Neural cell (in vitro differentiated cells): ENCODE results near the gene CEACAM18. TPM values are rescaled to one million over a fixed set of nuclear protein-coding genes. Genes with fewer than 3 reads are reported as not detected.
A peak's percentile ranks its signal among the peaks of the same experiment; 100 is the strongest.

Experiments used
- H2AFZ ChIP-seq: fragments of 200-600, 300-800 bp; sonication (generic), shearing (Covaris generic); 2 replicates; pipeline ENCODE4 v1.6.0; 2014; ENCODE audit warnings: low read depth, mild to moderate bottlenecking, antibody characterized with exemption, low read length, moderate library complexity
- H3F3A ChIP-seq: fragments of 200-600 bp; shearing (Covaris generic); 2 replicates; pipeline ENCODE4 v1.6.1; 2016; ENCODE audit warnings: mild to moderate bottlenecking, moderate library complexity, mixed read lengths, antibody characterized with exemption, low read length; ENCODE audit not compliant: insufficient read depth, poor library complexity, severe bottlenecking
- H3K27ac ChIP-seq: fragments of 200-600, 300-800 bp; sonication (generic), shearing (Covaris generic); 2 replicates; pipeline ENCODE4 v1.5.1; 2014; ENCODE audit warnings: mild to moderate bottlenecking, low read length, moderate library complexity
- H3K27me3 ChIP-seq: fragments of 300-800, 200-600 bp; sonication (generic), shearing (Covaris generic); 2 replicates; pipeline ENCODE4 v1.6.0; 2014; ENCODE audit warnings: mild to moderate bottlenecking, low read depth, low read length, moderate library complexity; ENCODE audit not compliant: insufficient read depth
- H3K36me3 ChIP-seq: fragments of 300-800, 200-600 bp; sonication (generic), shearing (Covaris generic); 2 replicates; pipeline ENCODE4 v1.5.1; 2014; ENCODE audit warnings: mild to moderate bottlenecking, antibody characterized with exemption, low read length, moderate library complexity; ENCODE audit not compliant: insufficient read depth
- H3K4me2 ChIP-seq: fragments of 300-800, 200-600 bp; sonication (generic), shearing (Covaris generic); 2 replicates; pipeline ENCODE4 v1.6.0; 2014; ENCODE audit warnings: mild to moderate bottlenecking, low read length
- H3K4me3 ChIP-seq: fragments of 300-800, 200-600 bp; sonication (generic), shearing (Covaris generic); 2 replicates; pipeline ENCODE4 v1.5.1; 2014; ENCODE audit warnings: mild to moderate bottlenecking, low read length, moderate library complexity
- H3K79me2 ChIP-seq: fragments of 200-600 bp; shearing (Covaris generic); replicated peaks from 2 replicates; pipeline ENCODE4 v1.6.0; 2014; ENCODE audit warnings: mild to moderate bottlenecking, low read length, moderate library complexity; ENCODE audit not compliant: insufficient read depth
- H3K9ac ChIP-seq: fragments of 300-800, 200-600 bp; sonication (generic), shearing (Covaris generic); 2 replicates; pipeline ENCODE4 v1.6.1; 2016; ENCODE audit warnings: mild to moderate bottlenecking, low read length, mixed read lengths
- H3K9me2 ChIP-seq: fragments of 200-600 bp; shearing (Covaris generic); 2 replicates; pipeline ENCODE4 v1.6.1; 2016; ENCODE audit warnings: mild to moderate bottlenecking, low read length, mixed read lengths; ENCODE audit not compliant: insufficient read depth
- H3K9me3 ChIP-seq: fragments of 200-600, 300-800 bp; sonication (generic), shearing (Covaris generic); 2 replicates; pipeline ENCODE4 v1.6.1; 2016; ENCODE audit warnings: mild to moderate bottlenecking, mixed run types, low read length, moderate library complexity, mixed read lengths
- H4K20me1 ChIP-seq: fragments of 200-600 bp; shearing (Covaris generic); 2 replicates; pipeline ENCODE4 v1.6.1; 2016; ENCODE audit warnings: mild to moderate bottlenecking, mixed run types; ENCODE audit not compliant: insufficient read depth
- EP300 ChIP-seq: fragments of 450-650 bp; conservative IDR thresholded peaks from 2 replicates; pipeline ENCODE4 v1.6.1; 2014; ENCODE audit warnings: antibody characterized with exemption, mild to moderate bottlenecking, moderate library complexity; ENCODE audit not compliant: poor library complexity, severe bottlenecking
- EZH2 ChIP-seq: fragments of 200-600, 300-800 bp; shearing (Covaris generic), sonication (generic); IDR thresholded peaks from 2 replicates; pipeline ENCODE4 v1.6.1; 2014; ENCODE audit warnings: antibody characterized with exemption, low read length, borderline replicate concordance, mild to moderate bottlenecking; ENCODE audit not compliant: insufficient read depth, poor library complexity, severe bottlenecking
- MXI1 ChIP-seq: fragments of 450-650 bp; conservative IDR thresholded peaks from 2 replicates; pipeline ENCODE4 v1.6.1; 2014; ENCODE audit warnings: antibody characterized with exemption, mild to moderate bottlenecking; ENCODE audit not compliant: poor library complexity, severe bottlenecking
- POLR2AphosphoS5 ChIP-seq: IDR thresholded peaks from 2 replicates; pipeline ENCODE4 v1.6.1; 2012
- RAD21 ChIP-seq: fragments of 450-650 bp; conservative IDR thresholded peaks from 2 replicates; pipeline ENCODE4 v1.6.1; 2014; ENCODE audit warnings: antibody characterized with exemption, mild to moderate bottlenecking, moderate library complexity
- SMC3 ChIP-seq: fragments of 450-650 bp; conservative IDR thresholded peaks from 2 replicates; pipeline ENCODE4 v1.6.1; 2014; ENCODE audit warnings: antibody characterized with exemption, mild to moderate bottlenecking, moderate library complexity; ENCODE audit not compliant: poor library complexity
- TAF1 ChIP-seq: IDR thresholded peaks from 2 replicates; pipeline ENCODE4 v1.6.1; 2012; ENCODE audit warnings: low read depth
- polyA plus RNA-seq: library from polyadenylated mRNA; depleted of rRNA; stranded (reverse); fragments of >200 nt; gene quantifications from 2 replicates; pipeline ENCODE4 v1.2.3, GENCODE V29; 2014
- TF ChIP-seq, protein P1 (sequence below): IDR thresholded peaks from 2 replicates; pipeline ENCODE4 v1.6.1; 2012; ENCODE audit warnings: borderline replicate concordance
- TF ChIP-seq, protein P2 (sequence below): fragments of 450-650 bp; IDR thresholded peaks from 2 replicates; pipeline ENCODE4 v1.5.1; 2014; ENCODE audit warnings: antibody characterized with exemption, mild to moderate bottlenecking, moderate library complexity; ENCODE audit not compliant: poor library complexity, severe bottlenecking

CEACAM18 gene
- polyA plus RNA-seq, 1 donor from 2014 or later = not detected

- H3F3A ChIP-seq = no peaks in the 10 kb centered on the region
- TF ChIP-seq SMC3 = no peak
- TF ChIP-seq, protein P1, sequence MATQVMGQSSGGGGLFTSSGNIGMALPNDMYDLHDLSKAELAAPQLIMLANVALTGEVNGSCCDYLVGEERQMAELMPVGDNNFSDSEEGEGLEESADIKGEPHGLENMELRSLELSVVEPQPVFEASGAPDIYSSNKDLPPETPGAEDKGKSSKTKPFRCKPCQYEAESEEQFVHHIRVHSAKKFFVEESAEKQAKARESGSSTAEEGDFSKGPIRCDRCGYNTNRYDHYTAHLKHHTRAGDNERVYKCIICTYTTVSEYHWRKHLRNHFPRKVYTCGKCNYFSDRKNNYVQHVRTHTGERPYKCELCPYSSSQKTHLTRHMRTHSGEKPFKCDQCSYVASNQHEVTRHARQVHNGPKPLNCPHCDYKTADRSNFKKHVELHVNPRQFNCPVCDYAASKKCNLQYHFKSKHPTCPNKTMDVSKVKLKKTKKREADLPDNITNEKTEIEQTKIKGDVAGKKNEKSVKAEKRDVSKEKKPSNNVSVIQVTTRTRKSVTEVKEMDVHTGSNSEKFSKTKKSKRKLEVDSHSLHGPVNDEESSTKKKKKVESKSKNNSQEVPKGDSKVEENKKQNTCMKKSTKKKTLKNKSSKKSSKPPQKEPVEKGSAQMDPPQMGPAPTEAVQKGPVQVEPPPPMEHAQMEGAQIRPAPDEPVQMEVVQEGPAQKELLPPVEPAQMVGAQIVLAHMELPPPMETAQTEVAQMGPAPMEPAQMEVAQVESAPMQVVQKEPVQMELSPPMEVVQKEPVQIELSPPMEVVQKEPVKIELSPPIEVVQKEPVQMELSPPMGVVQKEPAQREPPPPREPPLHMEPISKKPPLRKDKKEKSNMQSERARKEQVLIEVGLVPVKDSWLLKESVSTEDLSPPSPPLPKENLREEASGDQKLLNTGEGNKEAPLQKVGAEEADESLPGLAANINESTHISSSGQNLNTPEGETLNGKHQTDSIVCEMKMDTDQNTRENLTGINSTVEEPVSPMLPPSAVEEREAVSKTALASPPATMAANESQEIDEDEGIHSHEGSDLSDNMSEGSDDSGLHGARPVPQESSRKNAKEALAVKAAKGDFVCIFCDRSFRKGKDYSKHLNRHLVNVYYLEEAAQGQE = no peak
- TF ChIP-seq, protein P2, sequence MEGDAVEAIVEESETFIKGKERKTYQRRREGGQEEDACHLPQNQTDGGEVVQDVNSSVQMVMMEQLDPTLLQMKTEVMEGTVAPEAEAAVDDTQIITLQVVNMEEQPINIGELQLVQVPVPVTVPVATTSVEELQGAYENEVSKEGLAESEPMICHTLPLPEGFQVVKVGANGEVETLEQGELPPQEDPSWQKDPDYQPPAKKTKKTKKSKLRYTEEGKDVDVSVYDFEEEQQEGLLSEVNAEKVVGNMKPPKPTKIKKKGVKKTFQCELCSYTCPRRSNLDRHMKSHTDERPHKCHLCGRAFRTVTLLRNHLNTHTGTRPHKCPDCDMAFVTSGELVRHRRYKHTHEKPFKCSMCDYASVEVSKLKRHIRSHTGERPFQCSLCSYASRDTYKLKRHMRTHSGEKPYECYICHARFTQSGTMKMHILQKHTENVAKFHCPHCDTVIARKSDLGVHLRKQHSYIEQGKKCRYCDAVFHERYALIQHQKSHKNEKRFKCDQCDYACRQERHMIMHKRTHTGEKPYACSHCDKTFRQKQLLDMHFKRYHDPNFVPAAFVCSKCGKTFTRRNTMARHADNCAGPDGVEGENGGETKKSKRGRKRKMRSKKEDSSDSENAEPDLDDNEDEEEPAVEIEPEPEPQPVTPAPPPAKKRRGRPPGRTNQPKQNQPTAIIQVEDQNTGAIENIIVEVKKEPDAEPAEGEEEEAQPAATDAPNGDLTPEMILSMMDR = no peak
- no peak for TF ChIP-seq RAD21
- TF ChIP-seq EZH2 = no peak
- TF ChIP-seq TAF1 = no peak
- TF ChIP-seq EP300 = no peak
- no peak for TF ChIP-seq MXI1
- no peak for TF ChIP-seq POLR2AphosphoS5
- H3K4me3 ChIP-seq = peak overlapping the region; percentile 37
- H3K9ac ChIP-seq = no peak overlapping the region
- H4K20me1 ChIP-seq = no peaks in the 10 kb centered on the region
- H3K27me3 ChIP-seq = no peaks in the 10 kb centered on the region
- H3K79me2 ChIP-seq = no peaks in the 10 kb centered on the region
- no peaks in the 10 kb centered on the region for H3K9me3 ChIP-seq
- H2AFZ ChIP-seq = peak overlapping the region; percentile 8
- H3K9me2 ChIP-seq = no peaks in the 10 kb centered on the region
- H3K36me3 ChIP-seq = no peaks in the 10 kb centered on the region
- H3K4me2 ChIP-seq = no peak overlapping the region
- no peak overlapping the region for H3K27ac ChIP-seq
These were observed 18.0 kb upstream of the CEACAM18 start for GRCh38 chr19:51460164-51460992.

GRCh38 chr19:51461723-51462161 lies 16.6 kb upstream of the CEACAM18 start:
- H3K27ac ChIP-seq = no peak overlapping the region
- no peaks in the 10 kb centered on the region for H3K79me2 ChIP-seq
- H3K27me3 ChIP-seq = no peaks in the 10 kb centered on the region
- no peaks in the 10 kb centered on the region for H4K20me1 ChIP-seq
- TF ChIP-seq SMC3 (no peak), EP300 (no peak), POLR2AphosphoS5 (no peak), TAF1 (no peak), EZH2 (no peak), RAD21 (no peak), MXI1 (no peak)
- TF ChIP-seq, protein P1 = no peak
- TF ChIP-seq, protein P2 = no peak
- H3K9me2 ChIP-seq = no peaks in the 10 kb centered on the region
- no peak overlapping the region for H3K4me2 ChIP-seq
- no peaks in the 10 kb centered on the region for H3F3A ChIP-seq
- H3K9me3 ChIP-seq = no peaks in the 10 kb centered on the region
- H3K36me3 ChIP-seq = no peaks in the 10 kb centered on the region
- H2AFZ ChIP-seq = no peak overlapping the region
- H3K4me3 ChIP-seq = no peak overlapping the region
- H3K9ac ChIP-seq = no peak overlapping the region
